HCEC 1CT (cell line): ENCODE data around the gene SPINK4.

ENCODE experiments used
- DNase-seq: peaks from one replicate; pipeline ENCODE4 v3.0.0-alpha.2; 2017

Gene SPINK4

DNA sequence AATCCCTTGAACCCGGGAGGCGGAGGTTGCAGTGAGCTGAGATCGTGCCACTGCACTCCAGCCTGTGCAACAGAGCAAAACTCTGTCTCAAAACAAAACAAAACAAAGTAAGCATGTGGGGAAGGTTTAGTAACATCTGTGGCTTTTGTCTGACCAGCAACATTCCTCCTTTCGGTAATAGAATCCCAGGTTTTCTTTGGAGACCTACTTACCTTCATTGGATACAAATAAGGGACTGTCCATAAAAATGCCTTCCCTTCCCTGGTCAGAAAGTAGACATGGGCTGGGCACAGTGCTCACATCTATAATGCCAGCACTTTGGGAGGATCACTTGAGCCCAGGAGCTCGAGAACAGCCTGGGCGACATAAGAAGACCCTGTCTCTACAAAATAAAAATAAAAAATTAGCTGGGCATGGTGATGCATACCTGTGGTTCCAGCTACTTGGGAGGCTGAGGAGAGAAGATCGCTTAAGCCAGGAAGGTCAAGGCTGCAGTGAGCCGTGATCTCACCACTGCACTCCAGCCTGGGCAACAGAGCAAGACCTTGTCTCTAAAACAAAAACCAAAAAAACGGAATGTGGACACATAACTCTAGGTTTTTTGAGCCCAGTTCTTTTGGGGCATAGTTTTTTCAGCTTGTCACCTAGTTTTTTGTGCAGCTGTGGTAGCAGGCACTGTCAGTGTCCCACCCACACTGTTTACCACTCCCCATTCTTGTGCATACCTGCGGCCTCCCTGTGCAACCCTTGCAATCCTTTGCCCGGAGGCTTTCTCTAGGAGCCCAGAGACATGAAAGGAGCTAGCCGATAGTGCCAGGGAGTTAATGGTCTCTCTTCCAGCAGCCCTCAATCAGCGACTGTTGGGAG is 9.0 kb upstream of the SPINK4 start:
- no peak for DNase-seq

DNA sequence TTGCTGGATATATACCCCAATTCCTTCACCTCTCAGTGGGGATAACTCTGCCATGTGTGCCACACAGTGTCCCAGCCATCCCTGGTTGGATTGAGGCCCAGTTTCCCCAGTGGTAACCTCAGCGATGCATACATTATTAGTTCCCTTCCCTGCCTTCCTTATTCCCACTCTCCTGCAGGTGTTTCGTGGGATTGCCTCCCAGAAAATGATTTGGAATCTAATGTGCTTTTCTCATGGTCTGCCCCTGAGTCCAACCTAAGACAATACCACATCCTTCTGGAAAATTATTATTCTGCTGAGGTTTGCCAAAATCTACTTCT is 8.4 kb upstream of the SPINK4 start:
- DNase-seq = no peak

DNA sequence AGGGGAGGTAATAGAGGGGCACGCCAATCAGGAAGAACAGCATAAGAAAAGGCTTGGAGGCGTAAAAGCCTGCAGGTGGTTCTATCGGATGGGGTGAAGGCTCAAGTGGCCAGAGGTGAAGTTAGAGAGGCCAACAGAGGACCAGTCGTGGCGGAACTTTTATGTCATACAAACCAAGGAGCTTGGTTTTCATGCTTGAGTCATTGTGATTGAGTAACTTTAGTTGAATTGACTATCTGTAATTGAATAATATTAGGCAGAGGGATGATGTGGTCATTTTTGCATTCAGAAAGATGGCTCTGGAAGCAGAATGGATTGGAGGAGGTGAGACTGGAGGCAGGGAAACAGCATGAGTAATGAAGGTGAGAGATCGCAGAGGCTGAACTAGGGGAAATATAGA is 7.2 kb upstream of the SPINK4 start:
- no peak for DNase-seq

DNA sequence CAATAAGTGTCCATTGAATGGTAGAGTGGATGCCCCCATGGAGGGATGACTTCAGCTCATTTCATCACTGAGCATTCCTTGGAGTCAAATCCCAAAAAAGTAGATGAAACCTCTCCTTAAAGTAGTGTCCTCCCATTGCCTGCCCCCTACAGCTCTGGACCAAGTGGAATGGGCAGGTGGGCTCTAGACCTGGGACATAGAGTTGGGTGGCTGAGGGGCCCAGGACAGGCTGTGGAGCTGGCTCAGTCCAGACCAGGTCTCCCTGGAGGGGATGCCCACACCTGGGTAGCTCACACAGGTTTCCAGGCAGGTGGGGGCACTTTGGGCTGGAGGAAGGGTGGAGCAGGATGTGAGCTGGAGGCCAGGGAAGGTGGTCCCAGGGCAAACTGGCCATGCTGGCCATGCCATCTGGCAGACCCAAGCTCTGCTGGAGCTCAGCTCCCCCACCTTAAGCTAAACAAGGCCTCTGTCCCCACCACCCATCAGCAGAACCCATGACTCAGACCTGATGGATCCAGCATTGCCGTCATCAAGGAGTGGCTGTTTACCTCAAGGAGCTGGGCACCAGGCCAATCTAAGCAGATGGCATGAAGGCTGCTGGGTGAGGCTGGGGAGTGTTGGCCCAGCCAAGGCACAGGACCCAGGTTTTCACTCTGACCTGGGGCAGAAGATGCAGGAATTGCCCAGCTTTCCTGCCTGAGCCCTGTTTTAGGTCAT is 6.2 kb upstream of the SPINK4 start:
- DNase-seq = peak; percentile 89

DNA sequence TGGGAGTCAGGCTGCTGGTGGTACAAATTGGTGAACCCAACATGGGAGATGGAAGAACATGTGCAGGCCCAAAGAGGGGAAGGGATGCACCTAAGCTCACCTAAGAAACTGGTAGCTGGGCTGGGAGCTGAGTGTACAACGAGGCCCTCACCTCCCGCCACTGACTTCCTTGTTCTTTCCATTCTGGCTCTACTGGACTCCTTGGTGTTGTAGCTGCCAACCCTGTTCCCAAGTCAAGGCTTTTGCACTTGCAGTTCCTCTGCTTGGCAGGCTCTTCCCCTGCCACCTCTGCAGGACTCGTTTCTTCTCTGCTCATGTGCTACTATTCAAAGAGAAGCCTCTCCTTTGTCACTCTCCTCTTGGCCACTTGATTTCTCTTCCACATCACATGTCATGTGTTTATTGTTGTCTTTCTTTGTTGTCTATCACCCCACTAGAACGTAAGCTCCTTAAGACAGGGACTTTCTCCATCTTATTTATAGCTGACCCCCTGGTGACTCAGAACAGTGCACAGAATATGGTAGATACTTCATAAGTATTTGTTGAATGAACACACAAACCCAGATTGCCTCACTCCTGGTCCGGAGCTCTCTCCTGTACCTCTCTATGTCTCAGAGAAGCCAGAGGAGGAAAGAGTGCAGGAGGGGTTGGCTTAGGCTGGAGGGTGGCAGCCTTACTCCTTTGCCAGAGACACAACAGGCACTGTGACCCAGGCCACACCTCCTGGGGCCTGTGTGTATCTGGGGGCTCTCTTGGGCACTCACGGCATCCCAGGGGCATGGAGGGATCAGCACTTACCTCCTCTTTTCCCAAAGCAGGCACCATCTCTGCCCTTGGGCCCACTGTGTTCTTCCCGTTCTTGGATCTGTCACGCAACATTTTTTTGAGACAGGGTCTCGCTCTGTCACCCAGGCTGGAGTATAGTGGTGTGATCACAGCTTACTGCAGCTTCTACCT is 5.2 kb upstream of the SPINK4 start:
- DNase-seq = peak; percentile 52

DNA sequence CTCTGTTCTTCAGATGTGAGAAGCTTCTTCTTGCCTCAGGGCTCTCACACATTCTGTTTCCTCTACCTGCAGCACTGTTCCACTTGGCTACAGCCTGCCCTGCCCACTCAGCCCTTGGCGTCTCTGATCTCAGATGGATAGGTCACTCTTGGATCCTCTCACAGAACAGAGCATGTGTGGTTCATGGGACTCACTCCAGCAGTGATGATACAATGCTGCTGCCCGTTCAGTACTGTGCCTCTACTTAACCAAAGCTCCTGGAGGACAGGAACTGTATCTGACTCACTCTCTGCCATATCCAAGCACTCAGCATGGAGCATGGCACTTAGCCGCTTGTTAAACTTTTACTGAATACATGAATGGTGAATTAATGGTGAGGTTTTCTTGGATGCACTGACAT is 3.4 kb upstream of the SPINK4 start:
- DNase-seq = no peak

DNA sequence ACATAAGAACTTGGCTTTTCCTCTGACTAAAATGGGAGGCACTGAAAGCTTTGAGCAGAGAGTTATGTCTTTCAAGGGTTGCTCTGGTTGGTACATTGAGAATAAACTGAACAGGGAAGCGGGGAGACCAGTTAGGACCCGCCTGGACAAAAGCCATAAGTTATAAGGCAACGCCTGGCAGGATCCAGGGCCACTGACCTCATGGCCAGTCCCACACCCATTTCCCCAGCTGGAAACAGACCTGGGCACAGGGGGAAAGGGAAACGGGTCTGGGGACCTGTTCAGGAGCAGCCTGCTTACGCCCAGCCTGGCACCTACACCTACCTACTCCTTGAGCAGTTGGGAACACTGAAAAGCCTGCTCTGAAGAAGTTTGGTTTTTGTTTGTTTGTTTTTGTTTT is 1.3 kb downstream of the SPINK4 start:
- no peak for DNase-seq

DNA sequence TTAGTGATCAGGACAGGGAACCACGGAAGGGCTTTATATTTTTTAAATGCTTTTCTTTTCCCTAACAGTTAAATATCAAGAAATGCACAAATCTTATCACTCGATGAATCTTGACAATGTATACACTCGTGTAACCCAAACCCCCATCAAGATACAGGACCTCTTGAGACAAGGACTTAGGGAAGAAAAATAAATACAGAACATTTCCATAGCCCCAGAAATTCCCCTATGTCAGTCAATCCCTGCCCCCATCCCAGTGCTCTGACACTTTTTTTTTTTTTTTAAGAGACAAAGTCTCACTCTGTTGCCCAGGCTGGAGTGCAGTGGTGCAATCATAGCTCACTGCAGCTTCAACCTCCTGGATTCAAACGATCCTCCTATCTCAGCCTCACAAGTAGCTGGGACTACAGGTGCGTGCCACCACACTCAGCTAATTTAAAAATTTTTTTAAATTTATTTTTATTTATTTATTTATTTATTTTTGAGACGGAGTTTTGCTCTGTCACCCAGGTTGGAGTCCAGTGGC is 2.7 kb downstream of the SPINK4 start:
- DNase-seq = no peak

DNA sequence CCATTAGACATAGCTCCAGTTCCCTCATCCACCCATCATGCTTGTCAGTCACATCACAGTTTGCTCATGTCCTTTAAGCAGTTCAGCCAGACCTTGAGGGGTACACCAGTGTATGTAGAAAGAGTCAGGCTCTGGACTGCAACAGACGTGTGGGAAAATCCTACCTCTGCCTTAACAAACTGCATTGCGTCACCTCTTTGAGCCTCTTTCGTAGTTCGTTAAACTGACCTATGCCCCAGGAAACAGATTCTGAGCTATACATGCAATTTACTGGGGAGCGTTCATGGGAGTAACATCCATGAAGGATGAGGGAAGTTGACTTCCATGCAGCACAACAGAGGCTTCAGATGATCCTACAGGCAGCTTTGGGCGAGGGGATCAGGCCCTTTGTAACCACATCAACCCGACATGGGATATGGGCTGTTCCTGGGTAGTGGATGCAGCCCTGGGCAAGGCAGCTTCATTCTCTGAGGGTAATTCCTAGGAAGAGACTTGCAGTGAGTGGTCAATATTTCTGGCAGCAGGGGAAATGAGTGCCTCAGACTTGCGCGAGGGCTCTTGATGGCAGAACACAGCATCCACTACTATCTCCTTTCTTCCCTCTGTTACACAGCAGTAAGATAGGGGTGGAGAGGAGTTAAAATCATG is 4.3 kb downstream of the SPINK4 start:
- no peak for DNase-seq

DNA sequence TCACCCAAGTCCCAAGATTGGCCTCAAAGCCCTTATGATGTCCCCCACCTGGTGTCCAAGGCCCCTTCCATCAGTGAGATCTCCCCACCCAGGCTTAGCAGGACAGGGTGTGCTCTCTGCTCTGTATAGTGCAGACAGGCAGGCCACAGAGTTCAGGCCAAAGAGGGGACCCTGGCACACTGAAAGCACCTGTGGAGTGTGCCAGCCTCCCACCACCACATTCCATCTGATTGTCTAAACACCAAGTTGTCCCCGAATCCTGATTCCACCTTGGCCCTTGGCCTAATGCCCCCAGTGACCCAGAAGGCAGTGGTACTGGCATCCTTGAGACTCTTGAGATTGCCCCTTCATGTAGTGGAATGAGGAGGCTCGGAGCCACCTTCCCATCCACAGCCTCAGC is 5.4 kb downstream of the SPINK4 start:
- no peak for DNase-seq

DNA sequence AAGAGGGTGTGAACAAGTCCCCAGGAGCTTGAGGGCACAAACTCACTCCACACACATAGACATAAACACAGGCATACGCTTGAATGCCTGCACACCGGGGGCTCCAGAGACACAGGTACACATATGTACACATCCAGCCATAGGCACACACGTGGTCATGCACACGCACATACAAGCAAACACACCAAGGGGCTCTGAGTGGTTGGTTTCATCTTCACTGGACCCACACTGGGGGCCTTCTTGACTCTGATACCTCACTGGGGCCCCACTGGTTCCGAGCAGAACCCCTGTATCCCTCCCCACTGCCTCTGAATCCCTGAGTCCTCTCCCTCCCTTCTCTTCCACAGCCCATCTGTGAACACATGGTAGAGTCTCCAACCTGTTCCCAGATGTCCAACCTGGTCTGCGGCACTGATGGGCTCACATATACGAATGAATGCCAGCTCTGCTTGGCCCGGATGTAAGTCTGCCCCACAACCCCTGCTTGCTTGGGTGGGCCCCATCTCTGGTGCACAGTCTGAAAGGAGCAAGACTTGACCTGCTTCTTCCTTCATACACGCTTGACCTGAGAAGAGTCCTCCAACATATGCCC is 6.4 kb downstream of the SPINK4 start:
- no peak for DNase-seq

DNA sequence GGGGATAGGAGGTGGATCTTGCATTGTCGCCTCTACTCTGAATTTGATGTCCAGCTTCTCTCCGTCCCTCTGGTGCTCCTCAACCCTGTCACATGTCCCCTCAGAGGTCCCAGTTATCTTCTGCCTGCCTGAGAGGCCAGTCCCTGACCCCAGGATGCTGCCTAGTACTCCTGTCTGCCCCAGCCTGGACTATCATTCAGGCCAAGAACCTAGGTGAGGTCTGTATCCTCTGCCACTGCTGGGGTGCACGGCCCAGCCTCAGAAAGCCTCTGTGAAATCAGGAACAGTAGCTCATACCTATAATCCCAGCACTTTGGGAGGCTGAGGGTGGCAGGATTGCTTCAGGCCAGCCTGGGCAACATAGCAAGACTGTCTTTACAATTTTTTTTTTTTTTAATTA is 8.6 kb downstream of the SPINK4 start:
- DNase-seq = no peak

DNA sequence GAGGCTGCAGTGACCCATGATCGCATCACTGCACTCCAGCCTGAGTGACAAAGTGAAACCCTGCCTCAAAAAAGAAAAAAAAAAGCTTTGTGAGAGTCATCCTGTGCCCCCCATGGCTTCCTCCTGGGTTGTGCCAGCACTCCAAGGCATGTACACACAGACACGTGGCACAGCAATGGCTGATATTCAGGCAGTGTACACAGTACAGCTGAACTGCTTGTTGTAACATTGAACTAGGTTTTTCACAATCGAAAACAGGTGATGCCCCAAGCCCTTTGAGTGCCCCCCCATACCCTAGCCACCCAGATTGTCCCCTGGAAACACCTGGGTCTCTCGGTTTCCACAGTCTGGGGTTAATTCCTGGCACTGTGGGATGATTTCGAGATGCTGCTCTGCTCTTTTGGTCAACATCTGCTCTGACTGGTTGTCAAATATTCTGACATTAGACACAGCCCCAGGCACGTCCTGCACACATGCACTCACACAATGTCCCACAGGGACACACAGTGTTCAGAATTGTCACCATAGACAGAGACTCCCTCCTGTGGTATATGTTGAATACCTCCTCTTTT is 9.2 kb downstream of the SPINK4 start:
- DNase-seq = no peak

DNA sequence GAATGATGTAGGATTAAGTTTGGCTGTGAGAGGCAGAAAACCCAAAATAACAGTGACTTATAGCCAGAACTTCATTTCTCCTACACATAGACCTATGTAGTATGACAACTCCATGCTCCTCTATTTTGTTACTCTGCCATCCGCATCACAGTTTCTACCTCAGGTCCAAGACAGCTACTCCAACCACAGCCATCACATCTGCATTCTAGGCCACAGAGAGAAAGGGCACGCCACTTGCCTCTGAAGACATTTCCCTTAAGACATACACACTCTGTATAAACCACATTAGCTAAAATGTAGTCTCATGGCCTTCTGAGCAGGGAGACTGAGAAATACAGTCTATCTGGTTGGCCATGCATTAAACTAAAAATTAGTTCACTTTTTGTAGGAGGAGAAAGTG is 10.0 kb downstream of the SPINK4 start:
- no peak for DNase-seq

DNA sequence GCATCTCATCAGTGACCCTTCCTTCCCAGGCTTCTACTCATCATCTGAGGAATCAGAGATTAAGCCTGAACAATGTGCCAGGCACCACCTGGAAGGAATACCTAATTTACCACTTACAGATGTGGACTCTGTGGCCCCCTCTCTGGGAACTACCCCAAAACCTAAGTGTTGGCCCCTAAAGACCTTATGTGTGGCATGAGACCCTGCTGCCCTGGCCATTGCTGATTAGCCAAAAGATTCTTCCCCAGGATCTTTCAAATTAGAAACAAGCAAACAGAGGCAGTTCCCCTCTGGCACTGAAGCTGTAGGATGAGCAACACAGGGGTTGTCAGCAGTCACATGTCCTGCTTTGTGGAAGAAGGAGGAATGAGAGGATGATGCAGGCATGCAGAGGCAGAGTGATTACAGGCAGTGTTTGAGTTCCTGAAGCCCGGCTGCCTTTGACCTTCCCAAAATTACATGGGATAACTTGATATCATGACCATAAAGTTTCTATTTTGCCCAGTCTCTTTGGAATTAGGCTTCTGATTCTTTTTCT is 10.6 kb downstream of the SPINK4 start:
- DNase-seq = peak; percentile 72

DNA sequence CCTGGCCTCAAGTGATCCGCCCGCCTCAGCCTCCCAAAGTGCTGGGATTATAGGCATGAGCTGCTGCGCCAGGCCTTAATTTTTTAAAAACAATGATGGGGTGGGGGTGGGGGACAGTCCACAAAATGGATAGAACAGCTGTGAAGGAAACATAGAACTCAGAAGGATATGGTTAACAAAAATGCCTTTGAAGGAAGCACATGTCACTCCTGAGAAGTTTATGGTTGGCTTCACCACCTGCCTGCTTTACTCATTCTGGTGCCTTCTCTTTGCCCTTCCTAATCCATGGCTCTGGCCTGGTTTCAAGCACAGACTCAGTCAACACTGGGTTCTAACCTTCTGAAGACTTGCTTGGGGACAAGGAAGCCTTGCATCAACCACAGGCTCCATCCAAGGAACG is 14.2 kb downstream of the SPINK4 start:
- DNase-seq = no peak

DNA sequence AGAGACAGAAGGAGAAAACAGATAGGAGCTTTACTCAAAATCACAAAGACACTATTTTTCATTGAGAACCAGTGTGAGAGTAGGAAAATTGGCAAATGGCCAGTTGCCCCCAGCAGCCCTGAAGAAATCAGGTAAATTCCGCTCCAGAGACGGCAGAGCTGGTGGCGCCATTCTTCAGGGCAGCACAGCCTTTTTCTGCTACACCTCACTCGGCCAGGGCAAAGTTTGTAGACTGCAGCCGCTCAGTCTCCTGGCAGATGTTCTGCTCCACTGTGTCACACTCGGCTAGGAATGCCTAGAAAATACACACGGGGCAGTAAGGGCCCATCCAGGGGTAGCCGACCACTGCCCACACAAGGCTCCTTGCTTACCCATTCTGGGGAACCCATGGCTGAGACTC is 15.0 kb downstream of the SPINK4 start:
- DNase-seq = no peak

DNA sequence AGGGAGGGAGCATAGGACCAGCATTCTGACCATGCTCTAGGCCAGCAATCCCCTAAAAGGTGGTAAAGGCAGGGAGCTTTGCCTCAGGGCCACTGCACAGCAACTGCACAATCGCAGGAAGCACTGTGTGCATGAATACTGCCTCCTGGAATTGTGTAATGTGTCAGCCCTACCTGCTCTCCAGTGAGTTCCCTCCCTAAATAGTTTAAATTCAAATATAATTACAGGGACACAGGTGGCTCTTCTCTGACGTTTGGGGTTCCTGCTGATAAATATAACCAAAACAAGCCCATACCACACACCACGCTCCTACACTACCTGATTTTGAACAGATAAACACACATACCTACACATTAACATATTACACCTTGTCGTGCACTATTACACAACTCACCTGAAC is 15.5 kb downstream of the SPINK4 start:
- no peak for DNase-seq

DNA sequence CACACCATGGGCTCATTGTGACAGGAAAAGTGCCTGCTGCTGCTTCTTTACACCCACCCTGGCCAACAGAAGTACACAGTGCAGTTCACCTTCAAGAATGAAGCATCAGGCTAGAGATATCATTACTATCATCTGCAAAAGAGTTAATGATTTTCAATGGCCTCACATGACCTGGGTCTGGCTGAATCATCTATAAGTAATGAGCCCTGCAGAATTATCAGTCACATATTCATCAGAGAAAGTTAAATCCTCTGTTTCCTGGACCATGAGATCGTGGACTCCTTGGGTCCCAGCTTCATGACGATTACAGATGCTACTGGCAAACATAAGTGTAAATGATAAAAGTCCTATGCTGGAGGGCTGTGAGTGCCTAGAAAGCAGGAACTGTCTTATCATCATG is 16.3 kb downstream of the SPINK4 start:
- no peak for DNase-seq

DNA sequence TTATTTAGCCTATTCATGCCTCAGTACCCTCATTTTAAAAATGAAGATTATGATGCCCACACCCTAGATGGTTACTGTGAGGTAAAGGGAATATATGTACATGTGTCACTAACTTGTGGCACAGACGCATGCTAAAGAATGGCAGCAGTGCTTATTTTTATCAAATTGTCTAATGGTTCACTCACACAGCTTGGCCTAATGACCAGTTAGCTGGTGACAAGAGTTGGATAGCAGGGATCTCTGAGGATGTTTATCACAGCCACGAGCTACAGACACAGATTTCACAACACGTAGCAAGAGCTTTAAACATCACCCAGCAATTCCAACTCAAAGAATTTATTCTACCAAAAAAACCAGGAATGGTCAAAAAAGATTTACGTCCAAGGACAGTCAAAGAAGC is 17.3 kb downstream of the SPINK4 start:
- no peak for DNase-seq

DNA sequence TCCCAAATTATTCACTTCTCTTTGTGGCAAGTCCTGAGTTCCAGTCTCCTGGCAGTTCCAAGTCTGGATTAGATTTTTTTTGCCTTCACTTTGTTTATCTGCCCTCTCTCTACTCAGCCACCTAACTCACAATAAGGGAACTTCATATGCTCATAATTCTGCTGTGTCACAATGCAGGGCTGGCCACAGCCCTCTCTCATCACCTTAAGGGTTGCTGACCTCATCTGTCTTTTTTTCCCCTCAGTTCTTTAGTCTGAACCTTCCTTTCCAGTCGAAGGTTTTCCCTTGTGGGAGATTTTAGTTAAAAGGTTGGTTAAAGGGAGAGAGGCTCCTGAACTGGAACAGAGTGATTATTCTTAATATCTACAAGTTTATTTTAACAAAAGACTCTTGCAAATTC is 20.4 kb downstream of the SPINK4 start:
- no peak for DNase-seq
